GM12873 (cell line): ENCODE data around the gene STK11.

ENCODE experiments used
- TF ChIP-seq, protein P1 (sequence below): IDR thresholded peaks from 2 replicates; pipeline ENCODE4 v1.5.1; 2012; ENCODE audit warnings: low read depth, mild to moderate bottlenecking, moderate library complexity, low read length, control low read depth; ENCODE audit not compliant: insufficient read depth; ENCODE audit errors: missing control alignments

STK11 gene, protein sequence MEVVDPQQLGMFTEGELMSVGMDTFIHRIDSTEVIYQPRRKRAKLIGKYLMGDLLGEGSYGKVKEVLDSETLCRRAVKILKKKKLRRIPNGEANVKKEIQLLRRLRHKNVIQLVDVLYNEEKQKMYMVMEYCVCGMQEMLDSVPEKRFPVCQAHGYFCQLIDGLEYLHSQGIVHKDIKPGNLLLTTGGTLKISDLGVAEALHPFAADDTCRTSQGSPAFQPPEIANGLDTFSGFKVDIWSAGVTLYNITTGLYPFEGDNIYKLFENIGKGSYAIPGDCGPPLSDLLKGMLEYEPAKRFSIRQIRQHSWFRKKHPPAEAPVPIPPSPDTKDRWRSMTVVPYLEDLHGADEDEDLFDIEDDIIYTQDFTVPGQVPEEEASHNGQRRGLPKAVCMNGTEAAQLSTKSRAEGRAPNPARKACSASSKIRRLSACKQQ

GRCh38 chr19:1205114-1206099 lies at the start of gene STK11:
STK11 (plus strand) TSS chr19:1205778; CDS start chr19:1206914, 1,136 bp downstream.
- TF ChIP-seq, protein P1, sequence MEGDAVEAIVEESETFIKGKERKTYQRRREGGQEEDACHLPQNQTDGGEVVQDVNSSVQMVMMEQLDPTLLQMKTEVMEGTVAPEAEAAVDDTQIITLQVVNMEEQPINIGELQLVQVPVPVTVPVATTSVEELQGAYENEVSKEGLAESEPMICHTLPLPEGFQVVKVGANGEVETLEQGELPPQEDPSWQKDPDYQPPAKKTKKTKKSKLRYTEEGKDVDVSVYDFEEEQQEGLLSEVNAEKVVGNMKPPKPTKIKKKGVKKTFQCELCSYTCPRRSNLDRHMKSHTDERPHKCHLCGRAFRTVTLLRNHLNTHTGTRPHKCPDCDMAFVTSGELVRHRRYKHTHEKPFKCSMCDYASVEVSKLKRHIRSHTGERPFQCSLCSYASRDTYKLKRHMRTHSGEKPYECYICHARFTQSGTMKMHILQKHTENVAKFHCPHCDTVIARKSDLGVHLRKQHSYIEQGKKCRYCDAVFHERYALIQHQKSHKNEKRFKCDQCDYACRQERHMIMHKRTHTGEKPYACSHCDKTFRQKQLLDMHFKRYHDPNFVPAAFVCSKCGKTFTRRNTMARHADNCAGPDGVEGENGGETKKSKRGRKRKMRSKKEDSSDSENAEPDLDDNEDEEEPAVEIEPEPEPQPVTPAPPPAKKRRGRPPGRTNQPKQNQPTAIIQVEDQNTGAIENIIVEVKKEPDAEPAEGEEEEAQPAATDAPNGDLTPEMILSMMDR = no peak

DNA sequence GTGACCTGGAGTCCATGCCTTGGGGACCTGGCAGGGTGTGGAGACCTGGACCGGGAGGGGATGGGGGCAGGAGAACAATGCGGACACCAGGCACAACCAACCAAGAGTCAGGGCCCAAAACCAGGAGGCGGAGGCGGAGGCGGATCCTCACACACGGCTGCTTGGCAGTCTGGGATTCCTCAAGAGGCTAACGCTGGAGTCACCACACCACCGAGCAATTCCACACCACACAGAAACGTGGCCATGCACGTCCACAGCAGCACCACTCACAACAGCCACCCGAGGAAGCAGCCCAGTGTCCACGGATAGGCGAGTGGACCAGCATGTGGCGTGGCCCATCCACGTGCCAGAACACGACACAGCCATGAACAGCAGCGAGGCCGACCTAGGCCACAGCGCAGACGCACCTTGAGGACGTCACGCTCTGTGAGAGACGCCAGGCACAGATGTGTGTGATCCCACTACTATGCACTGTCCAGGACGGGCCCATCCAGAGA lies 49.2 kb upstream of the STK11 start:
- TF ChIP-seq, protein P1 = no peak

- TF ChIP-seq, protein P1 = no peak
Observed at GRCh38 chr19:1156830-1157615, 48.6 kb upstream of the STK11 start.

GRCh38 chr19:1157931-1158884 lies 47.4 kb upstream of the STK11 start:
- TF ChIP-seq, protein P1 = no peak

DNA sequence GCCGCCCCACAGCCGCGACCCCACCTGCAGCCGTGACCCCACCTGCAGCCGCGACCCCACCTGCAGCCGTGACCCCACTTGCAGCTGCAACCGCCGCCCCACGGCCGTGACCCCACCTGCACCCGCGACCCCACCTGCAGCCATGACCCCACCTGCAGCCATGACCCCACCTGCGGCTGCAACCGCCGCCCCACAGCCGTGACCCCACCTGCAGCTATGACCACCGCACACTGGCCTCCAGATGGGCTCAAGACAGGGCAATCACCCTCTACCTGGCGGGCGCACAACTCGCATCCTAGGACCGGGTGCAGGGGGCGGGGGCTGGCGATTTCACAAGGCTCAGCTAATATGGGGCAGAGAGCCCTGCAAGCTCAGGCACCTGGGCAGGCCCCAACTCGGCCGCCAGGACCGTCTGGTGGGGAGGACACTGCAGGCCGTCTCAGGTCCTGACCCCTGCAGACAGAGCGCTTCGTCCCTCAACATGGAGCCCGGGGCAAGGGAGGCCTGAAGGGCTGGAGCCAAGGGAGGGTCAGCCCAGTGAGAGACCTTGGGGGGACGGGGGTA lies 46.6 kb upstream of the STK11 start:
- TF ChIP-seq, protein P1 = no peak
